Activated CD8-positive, alpha-beta memory T cell treated with anti-CD3 and anti-CD28 coated beads, Interleukin-2, amount 10 ng/mL, durations not matched to agents 7 days and 5 days (primary cell): ENCODE data around the gene ARF1. TPM values are rescaled to one million over a fixed set of nuclear protein-coding genes. Genes with fewer than 3 reads are reported as not detected.

Experiments
- ATAC-seq: fragments of 150-1000 bp; cut with Tn5 transposase; one replicate; pipeline ENCODE4 v1.10.0; 2021; ENCODE audit warnings: moderate library complexity
- CTCF ChIA-PET: fragments of 350-600 bp; sonication (Branson Sonifier 250); formaldehyde crosslinking; loops from one replicate; lab custom pipeline; 2021; ENCODE audit warnings: antibody characterized with exemption; lab: Charles Lee
- DNase-seq: peaks from one replicate; pipeline ENCODE4 v3.0.0-alpha.2; 2020
- H3K27ac Mint-ChIP-seq: one replicate; pipeline ENCODE4 v1.8.0; 2021; ENCODE audit warnings: mild to moderate bottlenecking, mixed read lengths
- H3K27me3 Mint-ChIP-seq: one replicate; pipeline ENCODE4 v1.8.0; 2021; ENCODE audit warnings: mixed read lengths
- H3K36me3 Mint-ChIP-seq: one replicate; pipeline ENCODE4 v1.8.0; 2021; ENCODE audit warnings: mild to moderate bottlenecking, mixed read lengths
- H3K4me1 Mint-ChIP-seq: one replicate; pipeline ENCODE4 v1.8.0; 2021; ENCODE audit warnings: mixed read lengths
- H3K4me3 Mint-ChIP-seq: one replicate; pipeline ENCODE4 v1.8.0; 2021; ENCODE audit warnings: mild to moderate bottlenecking, moderate library complexity, mixed read lengths
- H3K9me3 Mint-ChIP-seq: one replicate; pipeline ENCODE4 v1.8.0; 2022; ENCODE audit warnings: low read depth, mixed read lengths
- total RNA-seq, 2 experiments: library from RNA; stranded (reverse); gene quantifications; one replicate each; pipeline ENCODE4 v1.2.3, GENCODE V29; 2021

Gene ARF1
- total RNA-seq, 2 experiments from 2014 or later, result 313 to 344 TPM

- Mint-ChIP-seq H3K27ac (no peak overlapping the region), H3K4me1 (peaks cover 63% of the 10 kb centered on the region), H3K4me3 (no peak overlapping the region), H3K9me3 (peaks cover 14% of the 10 kb centered on the region), H3K27me3 (no peaks in the 10 kb centered on the region), H3K36me3 (peaks cover 79% of the 10 kb centered on the region)
- CTCF ChIA-PET, result interaction anchor here (1.1 to 1.3 kb wide), 2 partner anchors 91 to 548 kb away, joined by 3 read pairs; no protein-coding TSS in a partner anchor
- DNase-seq (no peak), ATAC-seq (no peak)
Measured at GRCh38 chr1:228090613-228091081, 8.1 kb downstream of the ARF1 start.

GRCh38 chr1:228091084-228091483, 8.6 kb downstream of the ARF1 start:
- no peak for ATAC-seq

GRCh38 chr1:228092342-228093049, 10.0 kb downstream of the ARF1 start:
- DNase-seq, result no peak
- no peak overlapping the region for H3K4me3 Mint-ChIP-seq
- H3K27me3 Mint-ChIP-seq, result no peaks in the 10 kb centered on the region
- peaks cover 50% of the 10 kb centered on the region for H3K4me1 Mint-ChIP-seq
- H3K27ac Mint-ChIP-seq, result no peak overlapping the region
- peaks cover 86% of the 10 kb centered on the region for H3K36me3 Mint-ChIP-seq
- H3K9me3 Mint-ChIP-seq, result peaks cover 15% of the 10 kb centered on the region
- ATAC-seq, result no peak
- CTCF ChIA-PET, result interaction anchor here (1.0 kb wide), 1 partner anchor 74 kb away, joined by 3 read pairs; no protein-coding TSS in a partner anchor

More at GRCh38 chr1:228091084-228091483, 8.6 kb downstream of the ARF1 start:
- Mint-ChIP-seq H3K27ac (no peak overlapping the region), H3K27me3 (no peaks in the 10 kb centered on the region), H3K4me3 (no peak overlapping the region), H3K36me3 (peaks cover 82% of the 10 kb centered on the region), H3K9me3 (peaks cover 15% of the 10 kb centered on the region), H3K4me1 (peaks cover 59% of the 10 kb centered on the region)
- CTCF ChIA-PET, result interaction anchor here (0.8 to 1.3 kb wide), 3 partner anchors 9 to 92 kb away, joined by 3 read pairs; partner anchors contain the start of gene ARF1
- no peak for DNase-seq

- ATAC-seq (no peak), DNase-seq (no peak)
- H3K36me3 Mint-ChIP-seq, result peaks cover 83% of the 10 kb centered on the region
- no peaks in the 10 kb centered on the region for H3K27me3 Mint-ChIP-seq
- H3K27ac Mint-ChIP-seq, result no peak overlapping the region
- H3K4me1 Mint-ChIP-seq, result peaks cover 44% of the 10 kb centered on the region
- H3K4me3 Mint-ChIP-seq, result no peak overlapping the region
- peaks cover 15% of the 10 kb centered on the region for H3K9me3 Mint-ChIP-seq
- CTCF ChIA-PET, result no interaction called here
Measured at GRCh38 chr1:228093050-228093906, 10.8 kb downstream of the ARF1 start.

GRCh38 chr1:228094432-228095016, 12.0 kb downstream of the ARF1 start:
- Mint-ChIP-seq H3K4me1 (peaks cover 39% of the 10 kb centered on the region), H3K4me3 (no peak overlapping the region), H3K9me3 (peaks cover 15% of the 10 kb centered on the region), H3K27ac (no peak overlapping the region), H3K36me3 (peaks cover 82% of the 10 kb centered on the region), H3K27me3 (no peaks in the 10 kb centered on the region)
- CTCF ChIA-PET, result interaction anchor here (0.6 to 1.2 kb wide), 2 partner anchors 12 to 474 kb away, joined by 3 read pairs; partner anchors contain the start of gene ARF1
- DNase-seq, result peak; percentile 25
- ATAC-seq, result no peak

- ATAC-seq, result no peak
- Mint-ChIP-seq H3K27ac (no peak overlapping the region), H3K36me3 (peaks cover 77% of the 10 kb centered on the region), H3K9me3 (peaks cover 15% of the 10 kb centered on the region), H3K4me3 (no peak overlapping the region), H3K4me1 (peaks cover 33% of the 10 kb centered on the region), H3K27me3 (no peaks in the 10 kb centered on the region)
- CTCF ChIA-PET, result interaction anchor here (0.6 to 1.2 kb wide), 2 partner anchors 13 to 474 kb away, joined by 3 read pairs; partner anchors contain the start of gene ARF1
- DNase-seq, result no peak
Measured at GRCh38 chr1:228095161-228095560, 12.7 kb downstream of the ARF1 start.

GRCh38 chr1:228095938-228096337, 13.4 kb downstream of the ARF1 start:
- H3K27me3 Mint-ChIP-seq, result no peaks in the 10 kb centered on the region
- no peak overlapping the region for H3K4me3 Mint-ChIP-seq
- CTCF ChIA-PET, result interaction anchor here (1.2 kb wide), 1 partner anchor 14 kb away, joined by 3 read pairs; the partner anchor contains the start of gene ARF1
- no peak overlapping the region for H3K27ac Mint-ChIP-seq
- peaks cover 26% of the 10 kb centered on the region for H3K4me1 Mint-ChIP-seq
- ATAC-seq, result no peak
- H3K9me3 Mint-ChIP-seq, result peaks cover 15% of the 10 kb centered on the region
- peak; percentile 15 for DNase-seq
- peaks cover 71% of the 10 kb centered on the region for H3K36me3 Mint-ChIP-seq

GRCh38 chr1:228096416-228097332, 14.2 kb downstream of the ARF1 start:
- Mint-ChIP-seq H3K27ac (no peak overlapping the region), H3K4me3 (no peak overlapping the region), H3K4me1 (peaks cover 26% of the 10 kb centered on the region), H3K27me3 (no peaks in the 10 kb centered on the region), H3K9me3 (peaks cover 12% of the 10 kb centered on the region), H3K36me3 (peaks cover 63% of the 10 kb centered on the region)
- CTCF ChIA-PET, result no interaction called here
- ATAC-seq (no peak), DNase-seq (peak; percentile 34)

- peak; percentile 39 for DNase-seq
- Mint-ChIP-seq H3K9me3 (peaks cover 10% of the 10 kb centered on the region), H3K4me3 (no peak overlapping the region), H3K27ac (no peak overlapping the region), H3K4me1 (peaks cover 26% of the 10 kb centered on the region), H3K36me3 (peaks cover 55% of the 10 kb centered on the region), H3K27me3 (no peaks in the 10 kb centered on the region)
- CTCF ChIA-PET, result interaction anchor here (0.8 kb wide), 1 partner anchor 33 kb away, joined by 3 read pairs; no protein-coding TSS in a partner anchor
- ATAC-seq, result no peak
Measured at GRCh38 chr1:228097333-228098081, 15.0 kb downstream of the ARF1 start.

- Mint-ChIP-seq H3K36me3 (peaks cover 46% of the 10 kb centered on the region), H3K27ac (no peak overlapping the region), H3K27me3 (no peaks in the 10 kb centered on the region), H3K4me1 (peaks cover 28% of the 10 kb centered on the region), H3K4me3 (no peak overlapping the region), H3K9me3 (peaks cover 10% of the 10 kb centered on the region)
- no peak for ATAC-seq
- CTCF ChIA-PET, result interaction anchor here (0.8 kb wide), 1 partner anchor 32 kb away, joined by 3 read pairs; no protein-coding TSS in a partner anchor
- DNase-seq, result peak; percentile 34
Measured at GRCh38 chr1:228098323-228098931, 15.9 kb downstream of the ARF1 start.

GRCh38 chr1:228099331-228099732, 16.8 kb downstream of the ARF1 start:
- Mint-ChIP-seq H3K36me3 (peaks cover 40% of the 10 kb centered on the region), H3K4me1 (peaks cover 36% of the 10 kb centered on the region), H3K27ac (peak overlapping the region; percentile 19), H3K4me3 (no peak overlapping the region), H3K9me3 (peaks cover 10% of the 10 kb centered on the region), H3K27me3 (no peaks in the 10 kb centered on the region)
- CTCF ChIA-PET, result interaction anchor here (0.8 to 1.3 kb wide), 3 partner anchors 10 to 66 kb away, joined by 3 to 7 read pairs (median 4); partner anchors contain the start of gene IBA57
- DNase-seq, result no peak
- ATAC-seq, result no peak
